GM21367 (cell line): Measurements from ENCODE around the gene ASH1L.
"Not testable (repeated sequence)": the region's sequence is repeated elsewhere in the genome, so short reads cannot be mapped to it uniquely, and the experiment has no call there.

Experiments used
- ATAC-seq: cut with Tn5 transposase; IDR thresholded peaks from one replicate; pipeline ENCODE4 v1.9.1; 2021; ENCODE audit not compliant: unreplicated experiment

The ASH1L gene

DNA sequence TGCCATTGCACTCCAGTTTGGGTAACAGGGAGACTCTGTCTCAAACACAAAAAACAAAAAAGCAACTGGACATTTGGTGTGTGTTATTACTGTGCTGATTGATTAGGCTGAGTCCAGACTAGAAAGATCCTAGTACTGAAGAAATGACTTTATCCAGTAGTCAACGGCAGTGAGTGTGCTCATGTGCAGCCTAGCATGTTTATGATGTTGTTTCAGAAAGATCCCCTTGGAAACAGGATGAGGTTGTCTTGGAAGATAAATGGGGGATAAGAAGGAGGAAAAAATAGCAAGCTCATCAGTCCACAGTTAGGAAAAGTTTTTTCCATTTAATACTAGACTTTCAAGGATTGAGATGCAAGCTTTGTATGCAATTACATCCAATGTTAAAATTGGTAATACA lies 227.6 kb downstream of the ASH1L start:
- no peak for ATAC-seq

- ATAC-seq = no peak
These were observed 232.5 kb downstream of the ASH1L start for GRCh38 chr1:155329980-155330598.

GRCh38 chr1:155328856-155329255 lies 233.7 kb downstream of the ASH1L start:
- ATAC-seq = not testable (repeated sequence)

GRCh38 chr1:155327981-155328380 lies 234.6 kb downstream of the ASH1L start:
- no peak for ATAC-seq

DNA sequence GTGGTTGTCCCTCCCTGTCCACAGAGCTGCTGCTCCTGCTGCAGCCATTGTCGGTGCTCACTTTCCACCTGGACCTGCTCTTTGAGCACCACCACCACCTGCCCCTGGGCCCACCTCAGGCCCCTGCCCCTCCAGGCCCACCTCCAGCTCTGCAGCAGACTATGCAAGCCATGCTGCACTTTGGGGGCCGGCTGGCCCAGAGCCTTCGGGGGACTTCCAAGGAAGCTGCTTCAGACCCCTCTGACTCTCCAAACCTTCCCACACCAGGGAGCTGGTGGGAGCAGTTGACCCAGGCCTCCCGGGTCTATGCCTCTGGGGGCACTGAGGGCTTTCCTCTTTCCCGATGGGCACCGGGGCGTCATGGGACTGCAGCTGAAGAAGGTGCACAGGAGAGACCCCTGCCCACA lies 236.0 kb downstream of the ASH1L start:
- ATAC-seq = no peak

DNA sequence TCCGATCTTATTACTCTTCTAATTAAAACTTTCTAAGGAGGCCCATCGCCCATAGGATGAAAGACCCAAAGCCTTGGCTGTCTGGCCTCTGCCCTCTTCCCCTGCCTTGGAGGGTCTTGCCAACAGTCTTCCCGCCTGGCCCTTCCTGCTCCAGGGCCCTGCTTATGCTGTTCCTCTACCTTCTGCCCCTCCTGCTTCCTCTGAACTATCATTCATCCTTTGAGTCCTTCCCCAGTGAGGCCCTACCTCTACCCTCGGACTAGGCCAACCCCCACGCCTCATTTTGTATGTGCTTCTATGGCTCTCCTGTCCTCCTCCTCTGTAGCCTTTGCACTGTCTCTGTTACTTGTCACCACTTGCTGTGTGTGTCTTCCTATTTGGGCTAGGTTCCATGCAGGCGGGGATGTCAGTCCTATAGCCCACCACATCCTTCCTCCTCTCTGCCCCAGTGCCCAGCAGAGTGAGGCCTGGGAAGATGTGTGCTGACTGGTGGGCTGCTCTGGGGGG lies 236.5 kb downstream of the ASH1L start:
- no peak for ATAC-seq

DNA sequence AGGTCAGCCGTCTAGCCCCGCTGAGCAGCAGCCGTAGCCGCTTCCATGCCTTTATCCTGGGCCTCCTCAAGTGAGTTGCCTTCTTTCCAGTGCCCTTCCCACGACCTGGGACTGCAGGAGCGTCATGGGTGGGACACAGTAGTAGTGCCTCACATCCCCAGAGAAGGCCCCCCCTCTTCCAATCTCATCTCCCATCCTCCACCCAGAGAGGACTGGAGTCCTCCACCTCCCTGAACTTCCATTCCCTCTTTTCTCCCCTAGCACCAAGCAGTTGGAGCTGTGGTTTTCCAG lies 237.1 kb downstream of the ASH1L start:
- ATAC-seq = no peak

DNA sequence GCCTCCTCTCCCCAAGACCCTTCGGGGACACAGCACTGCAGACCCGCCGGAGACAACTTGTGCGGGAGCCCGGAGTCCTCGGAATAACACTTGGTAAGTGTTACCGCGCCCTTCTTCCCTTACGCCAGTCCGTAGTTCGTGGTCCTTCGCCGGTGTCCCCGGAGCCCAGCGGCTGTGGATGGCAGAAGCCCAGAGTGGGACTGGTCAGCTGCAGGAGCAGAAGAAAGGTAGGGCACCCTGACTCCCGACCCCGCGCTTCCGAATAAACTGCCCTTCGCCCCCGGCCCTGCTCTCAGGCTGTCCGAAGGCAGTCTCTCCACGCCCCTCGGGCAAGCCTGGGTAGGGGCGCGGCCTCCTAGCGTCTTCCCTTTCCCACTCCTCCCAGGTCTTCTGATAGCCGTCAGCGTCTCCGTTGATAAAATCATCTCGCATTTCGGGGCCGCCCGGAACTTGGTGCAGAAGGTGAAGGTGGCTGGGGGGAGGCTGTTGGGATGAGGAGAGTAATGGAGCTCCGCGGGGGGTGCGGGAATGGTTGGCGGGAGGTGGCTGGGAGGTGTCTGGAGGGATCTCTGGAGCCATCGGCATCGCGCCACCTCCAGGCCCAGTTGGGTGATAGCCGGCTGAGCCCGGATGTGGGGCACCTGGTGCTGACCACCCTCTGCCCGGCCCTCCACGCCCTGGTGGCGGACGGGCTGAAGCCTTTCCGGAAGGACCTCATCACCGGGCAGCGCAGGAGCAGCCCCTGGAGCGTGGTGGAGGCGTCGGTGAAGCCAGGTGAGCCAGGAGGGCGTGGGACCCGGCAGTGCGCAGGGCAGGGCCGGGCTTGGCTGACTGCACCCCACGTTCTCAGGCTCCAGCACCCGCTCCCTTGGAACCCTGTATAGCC lies 237.6 kb downstream of the ASH1L start:
- ATAC-seq = no peak

- peak; percentile 46 for ATAC-seq
These were observed 238.4 kb downstream of the ASH1L start for GRCh38 chr1:155324037-155324716.

- peak; percentile 32 for ATAC-seq
These were observed 238.9 kb downstream of the ASH1L start for GRCh38 chr1:155323729-155324036.

DNA sequence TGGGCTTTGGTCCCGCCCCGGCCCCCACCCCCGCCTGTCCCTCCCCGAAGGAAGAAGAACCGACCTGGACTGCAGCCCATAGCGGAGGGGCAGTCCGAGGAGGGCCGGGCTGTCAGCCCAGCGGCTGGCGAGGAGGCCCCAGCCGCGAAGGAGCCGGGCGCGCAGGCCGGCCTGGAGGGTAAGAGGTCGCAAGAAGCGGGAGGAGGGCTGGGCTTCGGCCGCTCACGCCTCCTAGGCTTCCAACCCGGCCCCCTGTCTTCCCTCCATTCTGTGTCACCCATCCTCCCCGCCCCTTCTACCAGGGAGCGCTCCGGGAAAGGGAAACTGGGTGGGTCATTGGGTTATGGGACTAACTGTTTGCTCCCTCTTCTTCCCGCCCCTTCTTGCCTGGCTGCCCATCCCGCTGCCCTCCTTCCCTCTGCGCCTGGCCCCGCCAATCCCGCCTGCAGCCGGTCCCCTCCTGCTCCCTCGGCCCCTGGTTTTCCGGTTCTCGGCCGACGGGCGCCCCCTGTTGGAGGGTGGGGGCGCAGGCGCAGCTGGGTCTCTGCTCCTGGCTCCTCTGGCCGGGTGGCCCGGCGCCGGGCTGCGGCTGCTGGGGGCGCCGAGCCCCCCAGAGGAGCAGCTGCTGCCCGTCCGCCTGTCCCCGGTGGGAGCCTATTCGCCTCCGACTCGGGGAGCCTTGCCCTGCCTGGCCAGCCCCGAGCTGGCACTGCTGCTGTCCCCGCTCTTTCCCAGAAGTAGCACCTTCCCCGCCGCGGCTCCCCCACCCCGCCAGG lies 239.5 kb downstream of the ASH1L start:
- ATAC-seq = peak; percentile 36

DNA sequence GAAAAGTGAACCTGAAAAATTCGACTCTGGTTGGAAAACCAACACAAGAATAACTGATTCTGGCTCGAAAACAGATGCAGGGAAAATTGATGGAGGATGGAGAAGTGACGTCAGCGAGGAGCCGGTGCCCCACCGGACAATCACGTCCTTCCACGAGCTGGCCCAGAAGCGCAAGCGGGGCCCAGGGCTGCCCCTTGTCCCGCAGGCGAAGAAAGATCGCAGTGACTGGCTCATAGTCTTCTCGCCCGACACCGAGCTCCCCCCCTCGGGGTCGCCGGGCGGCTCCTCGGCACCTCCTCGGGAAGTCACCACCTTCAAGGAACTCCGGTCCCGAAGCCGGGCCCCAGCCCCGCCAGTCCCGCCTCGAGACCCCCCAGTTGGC lies 240.0 kb downstream of the ASH1L start:
- ATAC-seq = no peak

- ATAC-seq = no peak
These were observed 240.7 kb downstream of the ASH1L start for GRCh38 chr1:155321639-155322503.

DNA sequence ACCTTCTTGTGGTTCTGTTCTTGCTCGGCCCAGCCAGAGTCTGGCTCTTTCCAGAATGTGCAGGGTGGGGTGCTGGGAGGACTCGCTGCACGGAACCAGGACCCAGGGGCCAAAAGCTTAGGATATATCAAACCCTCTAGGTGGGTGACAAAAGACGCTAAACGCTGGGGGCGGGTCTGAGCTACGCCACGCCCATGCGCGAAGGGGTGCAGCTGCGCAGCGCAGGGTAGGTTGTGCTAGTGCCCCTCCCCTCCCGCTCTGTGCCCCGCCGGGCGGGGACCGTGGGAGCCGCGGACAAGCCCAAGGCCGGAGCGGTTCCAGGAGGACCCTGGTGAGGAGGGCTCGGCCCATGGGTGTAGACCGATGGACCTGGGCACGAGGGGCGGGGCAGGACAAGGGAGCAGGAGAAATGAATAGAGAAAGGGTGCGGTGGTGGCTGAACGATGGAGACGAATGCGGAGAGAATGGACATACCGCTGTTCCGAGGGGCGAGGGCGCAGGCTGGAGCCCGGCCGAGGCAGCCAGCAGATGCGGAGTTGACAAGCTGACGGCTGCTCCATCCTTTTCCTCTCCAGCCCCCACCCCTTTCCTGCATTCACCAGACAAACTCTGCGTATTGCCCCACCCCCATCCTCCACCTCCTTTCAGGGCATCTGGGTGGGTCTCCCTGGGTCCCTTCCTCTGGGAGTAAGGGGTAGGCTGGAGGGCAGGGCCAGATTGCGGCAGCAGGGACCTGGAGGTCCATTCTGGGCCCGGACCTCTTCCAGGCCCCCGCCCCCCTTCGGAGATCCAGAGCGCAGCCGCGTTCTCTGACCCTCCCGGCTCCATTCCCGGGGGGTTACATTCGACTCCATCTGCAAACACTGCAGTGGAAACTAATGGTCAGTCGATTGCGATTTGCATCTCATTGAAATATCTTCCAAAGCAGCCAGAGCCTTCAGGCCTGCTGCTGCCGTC lies 241.7 kb downstream of the ASH1L start, which contains the start of gene RUSC1:
Gene RUSC1, plus strand, starts transcription at position 234 of the 957 bp plus-strand sequence. CDS start 880 bp downstream, outside the sequence.
- ATAC-seq = no peak

DNA sequence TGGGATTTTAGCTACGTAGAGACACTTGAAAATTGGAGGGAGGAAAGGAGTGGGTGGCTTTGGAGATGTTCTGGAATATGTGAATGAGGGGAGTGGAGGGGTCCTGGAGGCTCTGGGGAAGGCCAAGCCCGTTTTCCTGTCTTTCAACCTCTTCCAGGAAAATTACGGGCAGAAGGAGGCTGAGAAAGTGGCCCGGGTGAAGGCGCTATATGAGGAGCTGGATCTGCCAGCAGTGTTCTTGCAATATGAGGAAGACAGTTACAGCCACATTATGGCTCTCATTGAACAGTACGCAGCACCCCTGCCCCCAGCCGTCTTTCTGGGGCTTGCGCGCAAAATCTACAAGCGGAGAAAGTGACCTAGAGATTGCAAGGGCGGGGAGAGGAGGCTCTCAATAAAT lies 242.4 kb downstream of the ASH1L start:
- ATAC-seq = no peak

DNA sequence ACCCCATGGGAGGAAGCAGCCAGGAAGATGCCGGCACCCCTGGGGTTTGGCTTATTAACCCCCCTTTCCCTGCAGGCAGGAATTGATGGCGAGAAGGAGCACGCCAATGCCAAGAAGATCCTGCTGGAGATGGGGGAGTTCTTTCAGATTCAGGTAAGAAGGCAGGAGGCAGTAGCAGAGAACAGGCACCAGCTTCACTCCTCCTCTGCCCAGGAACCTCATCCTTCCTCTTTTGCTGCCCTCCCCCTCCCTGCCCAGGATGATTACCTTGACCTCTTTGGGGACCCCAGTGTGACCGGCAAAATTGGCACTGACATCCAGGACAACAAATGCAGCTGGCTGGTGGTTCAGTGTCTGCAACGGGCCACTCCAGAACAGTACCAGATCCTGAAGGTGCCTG lies 243.1 kb downstream of the ASH1L start:
- no peak for ATAC-seq

GRCh38 chr1:155318082-155318481 lies 244.5 kb downstream of the ASH1L start:
- no peak for ATAC-seq

- no peak for ATAC-seq
These were observed 245.7 kb downstream of the ASH1L start for GRCh38 chr1:155316922-155317321.

DNA sequence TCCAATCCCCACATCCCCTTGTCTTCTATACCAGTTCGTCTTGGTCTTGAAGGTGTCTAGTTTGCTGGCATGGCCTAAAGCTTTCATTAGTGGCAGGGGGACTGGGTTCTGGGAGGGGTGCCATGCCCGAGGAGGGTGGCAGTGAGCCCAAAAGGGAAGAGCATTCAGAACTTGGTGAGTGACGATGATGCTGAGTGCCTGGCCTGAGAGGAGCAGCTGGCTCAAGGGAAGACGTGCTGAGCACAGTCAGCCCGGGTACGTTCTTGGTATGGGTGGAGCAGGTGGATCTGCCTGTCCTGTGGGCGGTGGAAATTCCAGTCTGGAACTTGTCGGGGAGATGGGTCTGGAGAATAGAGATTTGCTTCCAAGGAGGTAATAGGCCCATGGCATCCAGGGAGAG lies 249.3 kb downstream of the ASH1L start:
- ATAC-seq = no peak
